ENCODE data around the gene AMOTL2. TPM values are rescaled to one million over a fixed set of nuclear protein-coding genes. Genes with fewer than 3 reads are reported as not detected.

AMOTL2 gene
- total and polyA plus RNA-seq, 2 experiments from 2014 or later, result 17.9 to 102 TPM

- Mint-ChIP-seq H3K27me3 (ENCODE audit: insufficient read depth, low read depth, poor library complexity) (peaks cover 9% of the 10 kb centered on the region), H3K4me1 (no peaks in the 10 kb centered on the region; the same call in 2 of the 3 replicates), H3K36me3 (ENCODE audit: low read depth) (no peaks in the 10 kb centered on the region; the same call in 2 of the 3 replicates), H3K9me3 (no peaks in the 10 kb centered on the region), H3K27ac (no peak overlapping the region), H3K4me3 (no peak overlapping the region)
- H3K4me3 ChIP-seq, result no peak overlapping the region
- no peaks in the 10 kb centered on the region for H3K4me1 ChIP-seq (ENCODE audit: insufficient read depth)
- TF ChIP-seq JUNB (IDR thresholded peaks at IDR 0.05; ENCODE audit: unreplicated experiment) (no peak), NANOG (IDR thresholded peaks at IDR 0.05; ENCODE audit: borderline replicate concordance) (no peak), ZNF114 (CRISPR knock-in tag; IDR thresholded peaks at IDR 0.05) (no peak), POLR2AphosphoS5 (IDR thresholded peaks at IDR 0.05; ENCODE audit: low read depth) (no peak), EZH2 (IDR thresholded peaks at IDR 0.05; ENCODE audit: low read depth, unreplicated experiment) (no peak), CTCF (conservative IDR thresholded peaks at IDR 0.05; ENCODE audit: low read depth in 2 of 2) (no peak), CREB1 (CRISPR knock-in tag; IDR thresholded peaks at IDR 0.05; ENCODE audit: low read depth) (no peak), ETS1 (IDR thresholded peaks at IDR 0.05) (no peak), ZNF331 (CRISPR knock-in tag; IDR thresholded peaks at IDR 0.05; ENCODE audit: low read depth) (no peak), REST (IDR thresholded peaks at IDR 0.05; ENCODE audit: unreplicated experiment) (no peak), STAT1 (IDR thresholded peaks at IDR 0.05; ENCODE audit: unreplicated experiment) (no peak), EZH2phosphoT487 (IDR thresholded peaks at IDR 0.05; ENCODE audit: unreplicated experiment) (no peak), ZNF462 (CRISPR knock-in tag; IDR thresholded peaks at IDR 0.05) (no peak)
- no peaks in the 10 kb centered on the region for H3F3A ChIP-seq (replicated peaks; ENCODE audit: low read depth)
- no peaks in the 10 kb centered on the region for H4K20me1 ChIP-seq (replicated peaks; ENCODE audit: insufficient read depth)
- 0 out of 2 replicates have a peak, but pooled peaks cover 8% of the 10 kb centered on the region for H3K9me2 ChIP-seq (ENCODE audit: insufficient read depth)
- no peak for ATAC-seq
- H3K27ac ChIP-seq (ENCODE audit: low read depth), result no peak overlapping the region
- H3K79me2 ChIP-seq (replicated peaks; ENCODE audit: insufficient read depth), result no peaks in the 10 kb centered on the region
- H3K27me3 ChIP-seq (ENCODE audit: insufficient read depth), result no peaks in the 10 kb centered on the region
- no peak for DNase-seq (ENCODE audit: low spot score)
- H2AFZ ChIP-seq, result no peak overlapping the region
- H3K4me2 ChIP-seq, result no peak overlapping the region
- no peaks in the 10 kb centered on the region for H3K36me3 ChIP-seq (ENCODE audit: insufficient read depth)
These were observed 18.8 kb upstream of the AMOTL2 start for GRCh38 chr3:134393074-134393473.
